Neural progenitor cell (in vitro differentiated cells): ENCODE results near the gene RXFP1.

Experiments
- EZH2 ChIP-seq: fragments of 200-600 bp; sonication (generic); IDR thresholded peaks from 2 replicates; pipeline ENCODE4 v1.6.1; 2017; ENCODE audit warnings: antibody characterized with exemption, mild to moderate bottlenecking, moderate library complexity
- EZH2phosphoT487 ChIP-seq: fragments of 200-600 bp; sonication (generic); IDR thresholded peaks from 2 replicates; pipeline ENCODE4 v1.6.1; 2017; ENCODE audit warnings: antibody characterized with exemption

DNA sequence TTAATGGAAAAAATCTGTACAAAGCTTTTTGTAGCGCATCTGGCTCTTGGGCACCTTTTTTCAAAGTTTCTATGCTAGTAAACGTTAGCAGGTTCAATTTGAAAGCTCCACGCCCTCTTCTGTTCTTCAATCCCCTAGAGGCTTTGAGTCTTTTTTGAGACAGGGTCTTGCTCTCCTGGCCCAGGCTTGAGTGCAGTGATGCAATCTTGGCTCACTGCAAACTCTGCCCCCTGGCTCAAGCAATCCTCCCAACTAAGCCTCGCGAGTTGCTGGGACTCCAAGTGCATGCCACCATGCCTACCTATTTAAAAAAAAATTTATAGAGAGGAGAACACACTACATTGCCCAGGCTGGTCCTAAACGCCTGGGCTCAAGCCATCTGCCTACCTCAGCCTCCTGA lies 9.2 kb downstream of the RXFP1 start:
- TF ChIP-seq EZH2phosphoT487 = no peak
- TF ChIP-seq EZH2 = no peak
